GM19043 (cell line): Measurements from ENCODE around the gene IL34.

Experiments
- ATAC-seq: cut with Tn5 transposase; IDR thresholded peaks from one replicate; pipeline ENCODE4 v1.9.1; 2021; ENCODE audit warnings: low read depth; ENCODE audit not compliant: unreplicated experiment

The IL34 gene

GRCh38 chr16:70699696-70700095, 53.3 kb downstream of the IL34 start:
- ATAC-seq, result no peak

GRCh38 chr16:70700101-70701020, 54.0 kb downstream of the IL34 start:
- ATAC-seq, result no peak

- ATAC-seq, result no peak
Measured at GRCh38 chr16:70701036-70701435, 54.7 kb downstream of the IL34 start.

- ATAC-seq, result no peak
Measured at GRCh38 chr16:70701596-70701995, 55.2 kb downstream of the IL34 start.

DNA sequence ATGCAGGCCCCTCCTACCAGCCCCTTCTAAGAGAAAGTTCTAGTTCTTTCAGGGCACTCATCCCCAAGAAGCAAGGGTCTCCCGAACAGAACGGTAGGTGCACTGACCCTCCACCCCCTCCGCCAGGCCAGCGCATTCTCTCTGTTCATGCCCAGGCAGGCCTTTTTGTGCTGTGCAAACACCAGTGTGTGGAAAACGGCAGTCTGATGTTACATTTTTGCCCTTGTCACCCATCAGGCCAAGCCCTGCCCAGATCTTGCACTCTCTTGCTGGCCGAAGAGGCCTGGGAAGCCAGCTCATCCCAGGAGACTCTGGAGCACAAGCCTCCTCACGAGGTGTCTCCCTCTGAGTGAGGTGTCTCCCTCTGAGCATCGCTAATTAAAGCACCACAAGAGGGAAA, 55.6 kb downstream of the IL34 start:
- no peak for ATAC-seq

- ATAC-seq, result no peak
Measured at GRCh38 chr16:70702624-70703023, 56.3 kb downstream of the IL34 start.

GRCh38 chr16:70703041-70703834, 56.9 kb downstream of the IL34 start:
- no peak for ATAC-seq

- no peak for ATAC-seq
Measured at GRCh38 chr16:70703835-70704381, 57.5 kb downstream of the IL34 start.

DNA sequence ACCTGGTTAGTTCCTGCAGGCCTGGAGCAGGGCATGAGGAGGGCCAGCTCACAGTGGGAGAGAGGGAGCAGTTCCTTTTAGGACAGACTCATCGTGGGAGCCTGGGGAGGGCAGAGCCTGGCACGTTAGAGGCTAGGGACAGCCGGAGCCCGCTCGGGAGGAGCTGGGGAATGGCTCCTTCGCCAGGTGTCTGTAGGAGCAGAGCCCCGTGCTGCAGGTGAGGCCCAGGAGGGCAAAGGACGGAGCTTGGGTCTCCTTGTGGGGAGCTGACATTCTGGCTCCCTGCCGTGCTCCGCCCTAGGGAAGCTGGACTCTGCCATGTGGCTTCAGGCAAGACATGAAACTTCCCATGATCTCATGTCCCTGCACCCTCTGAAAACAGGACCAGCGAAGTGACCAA, 58.2 kb downstream of the IL34 start:
- ATAC-seq, result no peak

GRCh38 chr16:70705056-70705455, 58.7 kb downstream of the IL34 start:
- ATAC-seq, result no peak

- ATAC-seq, result no peak
Measured at GRCh38 chr16:70706948-70707465, 60.6 kb downstream of the IL34 start.

DNA sequence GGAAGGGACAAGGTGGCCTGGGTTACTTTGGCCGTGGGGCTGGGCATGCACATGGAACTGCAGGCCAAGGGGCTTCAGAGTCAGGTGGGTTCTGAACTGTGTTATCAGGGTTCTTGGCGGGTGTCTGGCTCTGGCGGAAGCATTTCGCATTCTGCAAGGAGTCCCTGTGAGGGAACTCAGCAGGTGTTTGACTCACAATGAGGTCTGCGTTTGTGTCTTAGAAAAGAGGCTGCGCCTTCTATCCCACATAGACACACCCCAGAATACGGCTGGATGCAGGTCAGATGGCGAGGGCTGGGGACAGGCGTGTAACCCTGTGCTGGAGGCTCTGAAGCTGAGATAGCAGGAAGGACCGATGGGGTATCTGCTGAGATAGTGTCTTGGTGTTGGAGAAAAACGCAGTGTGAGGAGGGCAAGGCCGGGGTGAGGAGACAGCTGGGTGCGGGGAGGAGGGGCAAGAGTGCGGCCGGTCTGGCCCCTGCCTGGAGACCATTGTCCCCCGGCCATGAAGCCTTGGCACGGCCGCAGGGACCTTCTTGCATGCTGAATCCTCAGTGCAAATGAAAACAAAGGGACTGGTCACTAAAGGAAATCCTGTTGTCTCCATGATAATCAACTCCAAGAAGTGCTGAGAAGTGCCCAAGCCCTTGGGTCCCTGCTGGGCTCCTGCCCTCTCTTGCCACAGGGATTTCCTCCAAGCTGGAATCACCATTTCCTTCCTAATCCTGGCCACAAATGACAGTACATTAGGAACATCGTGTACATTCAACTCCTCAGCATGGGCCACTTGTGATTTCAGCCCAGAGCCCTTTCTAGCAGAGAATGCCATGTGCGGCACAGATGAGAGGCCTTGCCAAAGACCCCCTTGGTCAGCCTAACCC, 62.2 kb downstream of the IL34 start:
- no peak for ATAC-seq

DNA sequence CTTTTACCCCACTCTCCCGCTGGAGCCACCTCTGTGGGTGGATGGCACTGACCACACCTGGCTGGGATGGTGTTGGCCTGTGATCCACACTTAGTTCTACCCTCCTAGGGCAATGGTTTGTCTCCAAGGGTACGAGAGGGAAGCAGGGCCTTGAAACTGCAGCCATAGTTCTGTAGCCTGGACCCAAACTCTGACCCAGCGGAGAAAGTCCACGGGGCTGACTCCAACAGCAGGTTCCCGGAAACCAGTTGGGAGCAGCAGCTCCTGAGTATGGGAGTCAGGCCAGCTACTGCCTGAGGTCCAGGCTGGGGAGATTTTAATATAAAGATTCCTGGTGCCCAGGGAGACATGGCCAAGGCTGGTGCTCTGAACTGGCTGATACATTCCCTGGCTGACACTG, 63.1 kb downstream of the IL34 start:
- no peak for ATAC-seq

DNA sequence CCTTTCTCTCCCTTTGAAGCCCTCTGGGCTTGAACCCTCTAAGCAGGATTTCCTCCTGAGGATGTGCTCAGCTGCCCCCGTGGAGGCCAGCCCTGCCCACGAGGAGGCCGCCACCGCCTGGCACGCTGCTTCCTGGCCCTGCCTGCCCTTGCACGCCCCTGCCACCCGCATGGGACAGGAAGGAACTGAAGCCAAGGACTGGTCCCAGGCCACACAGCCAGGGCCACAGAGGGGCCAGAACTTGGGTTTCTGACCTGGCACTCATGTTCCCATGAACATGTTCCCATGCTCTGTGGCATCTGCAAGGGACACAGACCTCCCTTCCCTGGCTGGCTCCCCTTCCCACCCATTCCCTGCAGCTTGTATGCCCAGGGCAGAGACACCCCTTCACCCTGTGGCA, 63.6 kb downstream of the IL34 start:
- ATAC-seq, result no peak
